Fibroblast of the aortic adventitia (primary cell): ENCODE results near the gene RFC2. TPM values are rescaled to one million over a fixed set of nuclear protein-coding genes. Genes with fewer than 3 reads are reported as not detected.

Experiments
- DNase-seq: peaks from one replicate; pipeline ENCODE4 v3.0.0-alpha.2; 2010; ENCODE audit warnings: low read depth
- H3K4me3 ChIP-seq: 2 replicates; pipeline ENCODE4 v1.5.1; 2011; ENCODE audit warnings: low read depth, mild to moderate bottlenecking, control low read depth, low read length, moderate library complexity
- CTCF ChIP-seq: IDR thresholded peaks from 2 replicates; pipeline ENCODE4 v1.5.1; 2011; ENCODE audit warnings: mild to moderate bottlenecking, low read length, control low read depth, inconsistent platforms; ENCODE audit not compliant: insufficient read depth
- small RNA-seq: library from RNA; depleted of rRNA; stranded (forward); fragments of <200 nt; gene quantifications from one replicate; pipeline ENCODE3, GENCODE V24; 2012
- total RNA-seq: library from RNA; depleted of rRNA; stranded (reverse); fragments of >200 nt; gene quantifications from 2 replicates; pipeline ENCODE4 v1.2.3, GENCODE V29; 2012; ENCODE audit warnings: low replicate concordance

Gene RFC2
- total RNA-seq, 1 donor, result 39.0 TPM

DNA sequence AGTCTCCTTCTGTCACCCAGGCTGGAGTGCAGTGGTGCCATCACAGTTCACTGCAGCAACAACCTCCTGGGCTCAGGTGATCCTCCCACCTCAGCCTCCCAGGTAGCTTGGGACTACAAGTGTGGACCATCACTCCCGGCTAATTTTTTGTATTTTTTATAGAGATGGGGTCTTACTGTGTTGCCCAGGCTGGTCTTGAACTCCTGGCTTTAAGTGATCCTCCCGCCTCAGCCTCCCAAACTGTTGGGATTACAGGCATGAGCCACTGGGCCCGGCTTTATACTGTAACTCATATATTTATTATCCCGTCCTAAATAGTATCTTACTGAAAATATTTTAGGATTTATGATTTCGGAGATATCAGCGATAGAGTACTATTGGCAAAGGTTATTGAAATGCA lies 69.2 kb downstream of the RFC2 start:
- TF ChIP-seq CTCF, result no peak
- DNase-seq, result no peak
- H3K4me3 ChIP-seq, result no peak overlapping the region

GRCh38 chr7:74183653-74184450 lies 70.3 kb downstream of the RFC2 start:
- DNase-seq, result no peak
- no peak overlapping the region for H3K4me3 ChIP-seq
- peak; percentile 27 for TF ChIP-seq CTCF

- no peak overlapping the region for H3K4me3 ChIP-seq
- no peak for TF ChIP-seq CTCF
- no peak for DNase-seq
Measured at GRCh38 chr7:74183142-74183541, 71.1 kb downstream of the RFC2 start.

DNA sequence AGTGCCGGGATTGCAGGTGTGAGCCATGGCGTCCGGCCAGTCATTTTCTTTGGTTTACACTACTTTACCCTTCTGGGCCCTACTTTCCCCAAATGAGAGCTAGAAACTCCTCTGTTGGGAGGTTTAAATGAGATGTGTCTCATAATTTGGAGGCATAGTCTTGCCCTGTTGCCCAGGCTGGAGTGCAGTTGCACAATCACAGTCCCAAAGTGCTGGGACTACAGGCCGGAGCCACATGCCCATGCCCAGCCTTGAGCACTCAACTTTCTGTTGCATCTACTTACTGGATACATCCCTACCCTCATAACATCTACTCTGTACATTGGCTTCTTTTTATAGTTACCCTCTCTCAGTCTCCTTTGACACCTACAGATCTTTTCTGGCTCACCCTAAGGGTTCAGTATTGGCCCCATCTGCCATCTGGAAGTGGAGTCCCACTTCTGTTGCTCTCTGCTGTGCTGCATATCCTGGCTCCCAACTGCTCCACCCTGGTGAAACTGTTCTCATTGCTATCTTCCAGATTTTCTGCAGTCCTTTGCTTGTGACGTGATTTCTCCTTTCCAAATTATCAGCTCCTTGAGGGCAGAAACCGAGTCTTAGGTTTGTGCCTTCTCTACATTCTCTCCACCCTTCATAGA lies 71.6 kb downstream of the RFC2 start:
- TF ChIP-seq CTCF, result no peak
- no peak for DNase-seq
- H3K4me3 ChIP-seq, result no peak overlapping the region

GRCh38 chr7:74181821-74182220 lies 72.4 kb downstream of the RFC2 start:
- TF ChIP-seq CTCF, result no peak
- no peak for DNase-seq
- no peak overlapping the region for H3K4me3 ChIP-seq

Small RNA genes lying within 50 kb of the gene (small RNA-seq; reads per million reads assigned to genes)
- gene MIR590, result 42.7 reads per million, percentile 97 among the genes with 10 or more reads in this experiment

Other genes with a start within 250 kb of the RFC2 start
- 22.3 and 101 TPM in 2 replicates for gene ELN, start 226.2 kb downstream of the RFC2 start, total RNA-seq
- 30.3 and 48.3 TPM in 2 replicates for gene LIMK1, start 170.6 kb downstream of the RFC2 start, total RNA-seq
- gene EIF4H, start 80.0 kb downstream of the RFC2 start, total RNA-seq, result 198 and 225 TPM in 2 replicates
- 0.18 TPM in 1 of 2 replicates, not detected in the other for gene LAT2, start 44.4 kb downstream of the RFC2 start, total RNA-seq
- 31.9 and 89.9 TPM in 2 replicates for gene CLIP2, start 35.0 kb upstream of the RFC2 start, total RNA-seq
- gene GTF2IRD1, start 199.5 kb upstream of the RFC2 start, total RNA-seq, result 5.9 and 6.4 TPM in 2 replicates